Thyroid gland (tissue), 4 donors: Measurements from ENCODE around the gene LGALS4. TPM values are rescaled to one million over a fixed set of nuclear protein-coding genes. Genes with fewer than 3 reads are reported as not detected.
"Not testable (repeated sequence)": the region's sequence is repeated elsewhere in the genome, so short reads cannot be mapped to it uniquely, and the experiment has no call there.

Experiments used
- DNase-seq, 2 donors: peaks; one replicate each; pipeline ENCODE4 v3.0.0-alpha.2; 2019
- H3K27ac ChIP-seq, 3 donors: fragments of 200-600 bp; sonication (generic); 1 replicate in 2 of 3; 2 replicates in 1 of 3; pipeline ENCODE4 v1.5.1; 2016 to 2019; ENCODE audit warnings: mild to moderate bottlenecking in 1 of 3, moderate library complexity in 1 of 3
- H3K27me3 ChIP-seq: fragments of 200-600 bp; sonication (generic); one replicate; pipeline ENCODE4 v1.5.1; 2019
- H3K36me3 ChIP-seq, 2 donors: fragments of 200-600 bp; sonication (generic); one replicate each; pipeline ENCODE4 v1.5.1; 2016 to 2019
- H3K4me1 ChIP-seq, 2 donors: fragments of 200-600 bp; sonication (generic); one replicate each; pipeline ENCODE4 v1.5.1; 2017 to 2019
- H3K4me3 ChIP-seq, 3 donors: fragments of 200-600 bp; sonication (generic); replicated peaks in 1 of 3; 1 replicate in 2 of 3; 2 replicates in 1 of 3; pipeline ENCODE4 v1.5.1; 2016; ENCODE audit warnings: mild to moderate bottlenecking in 1 of 3
- H3K9me3 ChIP-seq: fragments of 200-600 bp; sonication (generic); one replicate; pipeline ENCODE4 v1.5.1; 2017
- CTCF ChIP-seq, 6 experiments: fragments of 200-600 bp in 3 of 6; fragments of 450-650 bp in 3 of 6; sonication (generic) in 3 of 6; IDR thresholded peaks; one replicate each; pipeline ENCODE4 v1.5.1; 2016 to 2019; ENCODE audit warnings: antibody characterized with exemption in 6 of 6, mild to moderate bottlenecking in 2 of 6, inconsistent platforms in 1 of 6, moderate library complexity in 1 of 6
- POLR2A ChIP-seq, 2 donors: fragments of 450-650 bp; IDR thresholded peaks; one replicate each; pipeline ENCODE4 v1.6.1; 2017; ENCODE audit warnings: antibody characterized with exemption in 2 of 2, mild to moderate bottlenecking in 2 of 2, moderate library complexity in 1 of 2
- WGBS, 2 donors: methylation state at CpG; one replicate each; pipeline ENCODE4 v1.1.5; 2017; 5-methylcytosine and 5-hydroxymethylcytosine counted together
- intact Hi-C: fragments of 100-400 bp; cut with DNase I; formaldehyde crosslinking; loops from one replicate; pipeline ENCODE4 v1.15.1; 2023
- total RNA-seq, 4 donors: library from RNA; depleted of rRNA; stranded (reverse); fragments of >200 nt; gene quantifications; one replicate each; pipeline ENCODE4 v1.2.3, GENCODE V29; 2016

The LGALS4 gene
- total RNA-seq, 4 donors from 2014 or later = 1.6 TPM; not detected in 2

GRCh38 chr19:38813323-38813722 lies 578 bp upstream of the LGALS4 start:
- peaks cover 0 to under 1% of the 10 kb centered on the region in 2 donors for H3K4me1 ChIP-seq
- no peak overlapping the region for H3K4me3 ChIP-seq
- intact Hi-C loops = no loop called here
- H3K27me3 ChIP-seq = no peaks in the 10 kb centered on the region
- H3K36me3 ChIP-seq = peaks cover 26 to 32% of the 10 kb centered on the region in 2 donors
- WGBS, 2 donors = 94 to 95% methylated on average over 6 of the region's 6 CpGs
- no peak for DNase-seq
- TF ChIP-seq CTCF (IDR thresholded peaks at IDR 0.05) = no peak
- no peak for TF ChIP-seq POLR2A (IDR thresholded peaks at IDR 0.05)
- no peaks in the 10 kb centered on the region for H3K9me3 ChIP-seq
- H3K27ac ChIP-seq = no peak overlapping the region

GRCh38 chr19:38812009-38812840 lies 520 bp downstream of the LGALS4 start:
- no peak for DNase-seq
- Histone ChIP-seq H3K27me3 (no peaks in the 10 kb centered on the region), H3K4me1 (peaks cover 4 to 9% of the 10 kb centered on the region in 2 donors), H3K27ac (no peak overlapping the region), H3K36me3 (peaks cover 22 to 23% of the 10 kb centered on the region in 2 donors), H3K9me3 (no peaks in the 10 kb centered on the region), H3K4me3 (no peak overlapping the region)
- intact Hi-C loops = no loop called here
- WGBS, 2 donors = 80 to 83% methylated on average over 18 of the region's 18 CpGs
- no peak for TF ChIP-seq POLR2A (IDR thresholded peaks at IDR 0.05)
- no peak for TF ChIP-seq CTCF (IDR thresholded peaks at IDR 0.05)

- Histone ChIP-seq H3K4me3 (no peak overlapping the region), H3K9me3 (no peaks in the 10 kb centered on the region), H3K36me3 (no peaks in the 10 kb centered on the region), H3K4me1 (peaks cover 4 to 11% of the 10 kb centered on the region in 2 donors), H3K27ac (no peak overlapping the region), H3K27me3 (no peaks in the 10 kb centered on the region)
- intact Hi-C loops = no loop called here
- TF ChIP-seq POLR2A (IDR thresholded peaks at IDR 0.05) = no peak
- no peak for TF ChIP-seq CTCF (IDR thresholded peaks at IDR 0.05)
- 96 to 99% methylated on average over 8 of the region's 8 CpGs for WGBS, 2 donors
- no peak for DNase-seq
Measured at GRCh38 chr19:38809592-38810252, 3.0 kb downstream of the LGALS4 start.

DNA sequence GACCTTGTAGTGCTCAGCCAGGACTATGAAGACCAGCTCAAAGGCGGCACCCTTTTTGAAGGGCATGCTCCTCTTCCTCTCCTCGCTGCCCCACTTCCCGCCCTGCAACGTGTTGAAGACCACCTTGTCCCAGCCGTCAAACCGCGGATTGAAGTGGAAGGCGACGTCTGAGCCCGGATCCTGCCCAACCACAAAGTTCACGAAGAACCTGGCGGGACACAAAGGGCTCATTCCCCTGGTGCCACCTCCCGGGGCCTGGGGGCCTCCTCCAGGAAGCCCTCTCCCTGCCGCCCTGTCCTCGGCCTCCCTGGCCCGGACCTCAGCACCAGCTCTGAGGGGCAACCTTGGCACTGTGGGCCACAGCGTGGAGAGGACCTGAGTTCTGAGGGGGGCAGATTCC lies 4.0 kb downstream of the LGALS4 start:
- intact Hi-C loops = no loop called here
- Histone ChIP-seq H3K27ac (peak overlapping the region in 1 of 3 donors; percentile 78), H3K36me3 (no peaks in the 10 kb centered on the region), H3K9me3 (no peaks in the 10 kb centered on the region), H3K4me3 (no peak overlapping the region), H3K27me3 (no peaks in the 10 kb centered on the region), H3K4me1 (peaks cover 4 to 11% of the 10 kb centered on the region in 2 donors)
- no peak for DNase-seq
- WGBS, 2 donors = 93 to 95% methylated on average over 17 of the region's 17 CpGs
- TF ChIP-seq POLR2A (IDR thresholded peaks at IDR 0.05) (no peak), CTCF (IDR thresholded peaks at IDR 0.05) (no peak)

- intact Hi-C loops, H3K36me3 ChIP-seq, H3K27me3 ChIP-seq, H3K9me3 ChIP-seq, H3K4me3 ChIP-seq: not testable (repeated sequence)
- WGBS, 2 donors = 71 to 78% methylated on average over 18 of the region's 18 CpGs
- DNase-seq = peak; percentile 13 to 28
- Histone ChIP-seq H3K4me1 (peaks cover 4 to 11% of the 10 kb centered on the region in 2 donors), H3K27ac (peak overlapping the region in 2 of 3 donors; percentile 47 to 78)
Measured at GRCh38 chr19:38807374-38808098, 5.2 kb downstream of the LGALS4 start.
